GM21360 (cell line): ENCODE measurements around the gene IDH1.
"Not testable (repeated sequence)": the region's sequence is repeated elsewhere in the genome, so short reads cannot be mapped to it uniquely, and the experiment has no call there.

Experiments used
- ATAC-seq: cut with Tn5 transposase; IDR thresholded peaks from one replicate; pipeline ENCODE4 v1.9.1; 2021; ENCODE audit warnings: mild to moderate bottlenecking, moderate library complexity; ENCODE audit not compliant: unreplicated experiment

IDH1 gene

DNA sequence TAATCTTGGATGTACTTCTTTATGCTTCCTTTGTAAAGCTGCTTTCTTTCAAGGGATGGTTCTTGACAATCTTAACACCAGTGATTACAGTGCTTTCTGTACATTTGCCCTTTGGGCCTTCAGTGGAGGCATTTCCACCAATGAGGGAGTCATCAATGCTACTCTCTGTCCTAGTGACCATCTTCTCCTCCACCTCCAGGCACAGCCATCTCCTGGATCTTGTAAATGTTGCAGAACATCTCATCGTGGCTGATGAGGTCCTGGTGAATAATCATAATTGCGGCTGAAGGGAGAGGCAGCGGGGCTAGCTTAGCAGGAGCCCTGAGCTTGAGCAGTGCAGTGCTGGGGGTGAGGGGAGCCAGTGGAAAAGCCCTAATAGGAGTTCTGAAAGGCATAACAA lies 32.5 kb downstream of the IDH1 start:
- ATAC-seq = no peak

DNA sequence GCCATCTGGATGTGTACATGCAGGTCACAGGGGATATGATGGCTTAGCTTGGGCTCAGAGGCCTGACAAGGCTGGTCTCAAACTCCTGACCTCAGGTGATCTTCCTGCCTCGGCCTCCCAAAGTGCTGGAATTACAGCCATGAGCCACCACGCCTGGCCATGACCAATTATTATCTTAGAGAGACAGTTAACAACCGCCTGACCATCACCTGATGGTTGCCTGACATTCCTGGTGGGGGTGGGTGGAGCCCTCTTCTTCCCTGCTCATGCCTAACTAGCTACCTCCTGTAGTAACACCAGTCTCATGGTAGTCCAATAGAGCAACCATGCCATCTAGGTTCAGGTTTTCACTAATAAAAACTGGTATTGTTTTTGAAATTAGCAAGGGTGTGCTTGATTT lies 33.0 kb downstream of the IDH1 start:
- not testable (repeated sequence) for ATAC-seq

DNA sequence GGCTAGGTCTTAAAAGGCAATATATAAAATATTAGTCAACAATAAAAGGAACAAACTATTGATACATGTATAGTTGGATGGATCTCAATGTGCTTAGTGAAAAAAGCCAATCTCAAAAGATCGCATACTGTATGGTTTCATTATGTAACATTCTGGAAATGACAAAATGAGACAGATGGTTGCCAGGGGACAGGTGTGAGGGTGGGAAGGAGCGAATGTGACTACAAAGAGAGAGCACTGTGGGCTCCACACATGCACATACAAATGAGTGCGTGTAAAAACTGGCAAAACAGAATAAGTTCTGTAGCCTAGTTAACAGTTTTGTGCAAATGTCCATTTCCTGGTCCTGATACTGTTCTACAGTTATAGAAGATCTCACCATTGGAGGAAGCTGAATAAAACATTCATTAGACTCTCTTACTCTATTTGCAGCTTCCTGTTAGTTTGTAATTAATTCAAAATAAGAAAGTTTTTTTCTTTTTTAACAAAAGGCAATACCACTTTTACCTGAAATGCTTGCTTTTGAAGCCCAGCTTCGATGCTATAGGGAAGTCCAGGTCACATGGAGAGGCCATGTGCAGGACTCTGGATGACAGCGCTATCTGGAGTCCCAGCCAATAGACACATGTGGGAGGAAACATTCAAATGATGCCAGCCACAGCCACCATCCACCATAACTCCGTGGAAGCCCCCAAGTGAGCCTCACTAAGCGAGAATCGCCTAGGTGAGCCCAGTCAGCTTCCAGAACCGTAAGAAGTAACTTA lies 44.0 kb downstream of the IDH1 start:
- no peak for ATAC-seq

DNA sequence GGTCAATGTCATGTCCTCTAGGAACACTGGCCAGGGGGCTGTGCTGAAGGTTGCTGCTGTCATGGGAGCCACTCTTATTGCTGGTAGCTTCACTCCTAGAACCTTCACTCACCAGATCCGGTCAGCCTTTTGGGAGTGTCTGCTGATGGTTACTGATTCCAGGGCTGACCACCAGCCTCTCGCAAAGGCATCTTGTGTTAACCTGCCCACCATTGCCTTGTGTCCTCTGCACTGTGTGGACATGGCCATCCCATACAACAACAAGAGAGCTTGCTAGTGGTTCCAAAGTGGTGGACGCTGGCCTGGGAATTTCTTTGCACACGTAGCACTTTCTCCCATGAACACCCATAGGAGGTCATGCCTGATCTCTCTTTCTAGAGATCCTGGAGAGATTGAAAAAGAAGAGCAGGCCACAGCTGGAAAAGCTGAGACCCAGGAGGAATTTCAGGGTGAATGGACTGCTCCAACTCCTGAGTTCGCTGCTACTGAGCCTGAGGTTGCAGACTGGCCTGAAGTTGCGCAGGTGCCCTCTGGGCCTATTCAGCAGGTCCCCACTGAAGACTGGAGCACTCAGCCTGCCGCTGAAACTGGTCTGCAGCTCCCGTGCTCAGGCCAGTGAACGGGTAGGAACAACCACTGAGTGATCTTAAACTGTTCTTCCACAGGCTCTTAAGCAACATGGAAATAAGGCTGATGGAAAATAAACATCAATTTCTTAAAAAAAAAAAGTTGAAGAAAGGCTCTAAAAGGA lies 46.4 kb downstream of the IDH1 start:
- no peak for ATAC-seq

DNA sequence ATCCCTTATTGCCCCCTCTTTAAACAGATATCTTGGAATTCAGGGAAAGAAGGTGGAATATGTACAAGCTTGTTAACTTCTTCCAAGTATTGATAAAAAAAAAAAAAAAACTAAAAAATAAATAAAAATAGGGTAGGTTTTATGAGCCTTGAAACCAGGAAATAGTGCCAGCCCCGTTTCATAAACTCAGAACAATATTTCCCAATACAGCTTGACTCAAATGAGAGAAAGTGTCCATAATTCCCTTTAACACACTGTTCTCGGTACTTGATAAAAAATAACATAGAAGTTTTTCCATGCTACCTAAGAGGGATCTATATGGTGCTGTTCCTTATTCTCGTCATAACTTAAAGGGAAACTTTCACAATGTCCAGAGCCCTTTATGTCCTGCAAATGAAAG lies 47.1 kb downstream of the IDH1 start:
- no peak for ATAC-seq

DNA sequence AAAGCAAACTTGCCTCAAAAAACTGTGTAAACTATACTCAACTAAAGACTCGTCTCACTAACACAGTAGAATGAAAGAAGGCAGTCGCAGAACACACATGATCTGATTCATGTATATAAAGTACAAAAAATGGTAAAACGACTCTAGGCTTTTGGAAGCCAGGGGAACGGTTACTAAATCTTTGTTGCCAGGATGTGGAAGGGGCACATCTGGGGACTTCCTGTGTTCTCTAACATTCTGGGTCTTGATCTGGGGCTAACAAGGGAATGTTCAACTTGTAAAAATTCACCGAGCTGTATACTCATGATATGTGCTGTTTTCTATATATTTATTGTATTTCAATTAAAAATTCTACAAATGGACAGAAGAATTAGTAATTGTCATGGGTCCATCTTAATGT lies 50.7 kb downstream of the IDH1 start:
- no peak for ATAC-seq

DNA sequence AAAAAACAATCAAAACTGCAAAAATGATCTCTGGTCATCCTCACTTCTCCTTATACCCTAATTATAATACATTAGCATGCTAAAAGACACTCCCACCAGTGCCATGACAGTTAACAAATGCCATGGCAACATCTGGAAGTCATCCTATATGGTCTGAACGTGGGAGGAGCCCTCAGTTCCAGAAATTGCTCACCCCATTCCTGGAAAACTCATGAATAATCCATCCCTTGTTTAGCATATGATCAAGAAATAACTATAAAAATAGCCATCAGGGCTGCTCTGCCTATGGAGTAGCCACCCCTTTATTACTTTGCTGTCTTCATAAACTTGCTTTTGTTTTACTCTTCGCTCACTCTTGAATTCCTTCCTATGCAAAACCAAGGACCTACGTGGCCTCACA lies 59.3 kb downstream of the IDH1 start:
- no peak for ATAC-seq

DNA sequence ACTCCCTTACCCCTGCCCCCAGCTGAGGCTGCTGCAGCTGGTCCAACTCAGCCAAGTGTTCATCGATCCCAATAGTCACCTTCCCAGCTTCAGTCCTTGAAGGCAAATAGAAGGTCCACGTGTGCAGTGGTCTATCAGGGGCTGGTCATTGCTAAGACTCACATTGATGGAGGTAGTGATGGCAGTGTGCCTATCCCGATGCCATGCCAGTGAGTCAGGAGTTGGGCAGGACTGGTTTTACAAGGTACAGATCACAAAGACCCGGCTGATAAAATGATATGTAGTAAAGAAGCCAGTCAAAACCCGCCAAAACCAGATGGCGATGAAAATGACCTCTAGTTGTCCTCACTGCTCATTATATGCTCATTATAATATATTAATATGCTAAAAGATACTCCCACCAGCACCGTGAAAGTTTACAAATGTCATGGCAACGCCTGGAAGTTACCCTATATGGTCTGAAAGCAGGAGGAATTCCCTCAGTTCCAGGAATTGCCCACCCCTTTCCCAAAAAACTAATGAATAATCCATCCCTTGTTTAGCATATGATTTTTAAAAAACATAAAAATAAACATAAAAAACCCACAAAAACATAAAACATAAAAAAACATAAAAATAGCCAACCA lies 62.1 kb downstream of the IDH1 start:
- no peak for ATAC-seq

DNA sequence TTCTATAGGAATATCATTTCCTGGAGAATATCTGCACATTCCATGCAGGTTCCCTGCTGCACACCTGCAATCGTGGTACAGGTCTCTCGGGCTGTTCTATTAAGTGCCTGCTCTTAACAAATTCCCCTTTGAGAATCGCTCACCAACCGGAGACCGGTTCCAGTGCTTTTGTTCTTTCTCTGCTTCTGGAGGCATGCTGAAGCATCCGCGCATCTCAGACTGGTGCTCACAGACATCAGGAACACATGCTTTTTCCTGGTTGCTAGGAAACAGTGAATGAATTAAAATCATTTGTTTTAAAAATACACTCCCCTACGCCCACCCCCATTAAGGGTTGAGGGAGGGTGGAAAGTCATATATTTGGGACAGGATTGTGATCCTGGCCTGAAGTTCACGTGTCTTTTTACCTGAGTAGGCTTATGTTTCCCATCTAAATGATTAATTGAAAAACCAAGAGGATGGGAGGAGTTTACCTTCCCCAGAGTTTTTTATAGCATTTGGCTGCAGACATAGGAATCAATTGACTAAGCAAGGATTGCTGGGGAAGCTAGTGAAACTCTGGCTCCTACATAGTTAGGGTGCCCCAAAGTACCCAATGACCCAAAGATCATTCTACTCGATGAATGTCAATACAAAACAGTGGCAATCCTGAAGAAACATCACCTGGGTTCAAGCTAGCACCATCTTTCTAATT lies 64.9 kb downstream of the IDH1 start, which contains the start of gene C2orf80:
Gene C2orf80, minus strand, starts transcription at position 221 of the 694 bp plus-strand sequence. CDS start 3,044 bp downstream, outside the sequence.
- ATAC-seq = no peak

DNA sequence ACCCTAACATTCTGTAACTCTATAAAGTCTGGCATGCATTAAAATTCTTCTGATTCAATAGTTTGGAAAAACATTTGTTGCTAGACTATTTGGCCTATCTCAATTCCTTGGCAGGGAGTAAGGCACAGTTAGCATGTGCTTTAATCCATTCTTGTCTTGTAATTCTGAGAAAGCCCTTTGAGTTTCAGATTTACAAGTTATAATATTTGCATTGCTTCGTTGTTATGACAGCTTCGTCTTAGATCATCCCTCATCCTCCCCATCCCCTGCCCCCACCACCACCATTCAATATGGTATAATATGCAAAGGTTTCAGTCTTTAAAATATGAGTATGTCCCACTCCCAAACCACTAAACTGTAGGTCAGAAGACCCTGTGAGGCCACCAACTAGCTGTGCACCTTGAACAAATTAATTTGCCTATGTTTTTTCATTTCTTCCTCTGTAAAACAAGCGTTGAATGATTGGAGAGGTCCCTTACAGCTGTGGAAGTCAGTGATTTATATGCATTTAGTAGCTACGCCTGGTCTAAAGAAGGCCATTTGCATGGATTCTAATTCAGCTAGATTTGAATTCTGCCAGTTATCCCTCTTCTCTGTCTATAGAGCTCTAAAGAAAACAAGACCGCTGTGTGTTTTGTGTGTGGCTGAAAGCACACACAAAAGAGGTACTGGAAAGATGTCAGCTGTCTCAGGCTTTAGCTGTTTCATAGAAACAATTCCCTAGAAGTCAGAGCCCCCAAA lies 65.6 kb downstream of the IDH1 start:
- no peak for ATAC-seq

DNA sequence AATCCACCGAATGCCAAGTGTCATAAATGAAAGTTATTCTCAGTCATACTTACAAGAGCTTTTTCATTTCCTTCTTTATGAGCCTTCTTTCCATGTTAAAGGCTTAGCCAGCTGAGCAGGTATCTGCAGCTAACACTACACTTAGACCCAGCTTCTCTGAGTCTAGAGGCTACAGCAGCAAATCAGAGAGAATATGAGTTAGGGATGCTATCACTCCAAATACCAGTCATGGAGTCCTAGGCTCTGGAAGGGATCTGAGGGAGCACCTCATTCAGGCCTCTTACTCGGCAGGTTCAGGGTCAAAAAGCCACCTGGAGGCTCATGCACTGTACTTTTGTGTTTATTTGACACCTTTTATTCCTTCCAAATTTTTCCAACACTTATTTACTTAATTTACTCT lies 68.0 kb downstream of the IDH1 start:
- no peak for ATAC-seq

DNA sequence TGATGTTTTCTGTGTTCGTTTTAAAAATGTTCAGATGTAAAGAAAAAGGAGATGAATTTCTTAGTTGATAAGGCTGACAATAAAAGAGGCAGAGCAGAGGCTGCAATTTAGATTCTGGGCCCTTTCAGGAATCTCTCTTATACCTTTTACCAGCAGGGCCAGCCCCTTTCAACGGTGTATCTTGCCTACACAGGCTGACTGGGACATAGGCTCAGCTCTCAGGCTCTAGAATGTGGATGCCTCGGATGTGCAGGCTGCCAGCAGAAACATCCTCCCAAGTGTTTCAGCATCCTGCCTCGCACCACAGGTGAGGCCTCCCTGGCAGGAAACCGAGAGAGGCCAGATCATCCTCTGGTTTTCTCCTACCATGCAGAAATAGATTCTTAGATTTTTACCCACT lies 68.4 kb downstream of the IDH1 start:
- ATAC-seq = no peak
